ENCODE measurements around the gene TNFRSF25.
"Not testable (repeated sequence)": the region's sequence is repeated elsewhere in the genome, so short reads cannot be mapped to it uniquely, and the experiment has no call there.

Gene TNFRSF25

GRCh38 chr1:6429660-6430411 lies 36.1 kb downstream of the TNFRSF25 start:
- DNase-seq = not testable (repeated sequence)

- DNase-seq = not testable (repeated sequence)
Observed at GRCh38 chr1:6428453-6428852, 37.5 kb downstream of the TNFRSF25 start.

GRCh38 chr1:6427441-6428390 lies 38.3 kb downstream of the TNFRSF25 start:
- DNase-seq = no peak

GRCh38 chr1:6426972-6427350 lies 39.0 kb downstream of the TNFRSF25 start:
- no peak for DNase-seq

GRCh38 chr1:6426277-6426971 lies 39.5 kb downstream of the TNFRSF25 start:
- DNase-seq = no peak

- no peak for DNase-seq
Observed at GRCh38 chr1:6425658-6426057, 40.3 kb downstream of the TNFRSF25 start.

- DNase-seq = no peak
Observed at GRCh38 chr1:6424619-6425593, 41.1 kb downstream of the TNFRSF25 start, which contains the start of gene ESPN. TSS of gene ESPN (plus strand) at chr1:6424776. CDS start at chr1:6424956, 180 bp downstream.

GRCh38 chr1:6424000-6424565 lies 41.9 kb downstream of the TNFRSF25 start:
- DNase-seq = no peak

- peak; percentile 84 for DNase-seq
Observed at GRCh38 chr1:6423321-6423999, 42.5 kb downstream of the TNFRSF25 start.

GRCh38 chr1:6421266-6421665 lies 44.7 kb downstream of the TNFRSF25 start:
- no peak for DNase-seq

GRCh38 chr1:6420454-6421042 lies 45.4 kb downstream of the TNFRSF25 start:
- DNase-seq = no peak

- no peak for DNase-seq
Observed at GRCh38 chr1:6419804-6420453, 46.0 kb downstream of the TNFRSF25 start, which contains the start of gene HES2. TSS of gene HES2 (minus strand) at chr1:6419919. CDS start at chr1:6419820, 99 bp downstream.

GRCh38 chr1:6419397-6419803 lies 46.6 kb downstream of the TNFRSF25 start:
- no peak for DNase-seq

GRCh38 chr1:6418668-6419396 lies 47.1 kb downstream of the TNFRSF25 start:
- no peak for DNase-seq

GRCh38 chr1:6417961-6418667 lies 47.9 kb downstream of the TNFRSF25 start:
- no peak for DNase-seq

- no peak for DNase-seq
Observed at GRCh38 chr1:6416906-6417305, 49.1 kb downstream of the TNFRSF25 start.

GRCh38 chr1:6416295-6416656 lies 49.7 kb downstream of the TNFRSF25 start:
- DNase-seq = no peak

GRCh38 chr1:6414881-6415626 lies 50.9 kb downstream of the TNFRSF25 start:
- no peak for DNase-seq
